Keratinocyte (primary cell): ENCODE data around the gene ERBB4. TPM values are rescaled to one million over a fixed set of nuclear protein-coding genes. Genes with fewer than 3 reads are reported as not detected.

ENCODE experiments used
- DNase-seq: peaks from one replicate; pipeline ENCODE4 v3.0.0-alpha.2; 2011; ENCODE audit warnings: low read depth, missing footprints, low spot score
- FAIRE-seq: peaks from 2 replicates; lab custom pipeline; 2011; peaks lifted over from hg19 to GRCh38; lab: Jason Lieb, UNC
- H2AFZ ChIP-seq: 2 replicates; pipeline ENCODE4 v1.6.0; 2012; ENCODE audit warnings: low read length, control low read depth, inconsistent platforms; ENCODE audit not compliant: control insufficient read depth
- H3K27ac ChIP-seq: 2 replicates; pipeline ENCODE4 v1.5.1; 2011; ENCODE audit warnings: low read length; ENCODE audit not compliant: control insufficient read depth, insufficient read depth
- H3K27me3 ChIP-seq: 3 replicates; pipeline ENCODE4 v1.6.0; 2011; ENCODE audit warnings: low read length; ENCODE audit not compliant: control insufficient read depth, insufficient read depth; ENCODE audit errors: extremely low read depth
- H3K36me3 ChIP-seq, 2 experiments: 2 replicates in 1 of 2; 3 replicates in 1 of 2; pipeline ENCODE4 v1.5.1; 2011; ENCODE audit warnings: low read length in 2 of 2, mild to moderate bottlenecking in 1 of 2; ENCODE audit not compliant: control insufficient read depth in 2 of 2, insufficient read depth in 2 of 2; ENCODE audit errors: extremely low read depth in 1 of 2
- H3K4me1 ChIP-seq: 3 replicates; pipeline ENCODE4 v1.5.1; 2011; ENCODE audit warnings: low read length; ENCODE audit not compliant: control insufficient read depth, insufficient read depth; ENCODE audit errors: extremely low read depth
- H3K4me2 ChIP-seq: 3 replicates; pipeline ENCODE4 v1.6.0; 2011; ENCODE audit warnings: low read depth, low read length; ENCODE audit not compliant: control insufficient read depth, insufficient read depth; ENCODE audit errors: extremely low read depth
- H3K4me3 ChIP-seq, 3 experiments: fragments of 200-600 bp in 1 of 3; sonication (generic) in 1 of 3; 2 replicates in 2 of 3; 3 replicates in 1 of 3; pipeline ENCODE4 v1.5.1; 2011 to 2016; ENCODE audit warnings: low read length in 3 of 3, mild to moderate bottlenecking in 3 of 3, control low read depth in 2 of 3, inconsistent platforms in 1 of 3, low read depth in 1 of 3, mixed read lengths in 1 of 3, mixed run types in 1 of 3, moderate library complexity in 1 of 3; ENCODE audit not compliant: control insufficient read depth in 2 of 3, insufficient read depth in 2 of 3; ENCODE audit errors: extremely low read depth in 1 of 3
- H3K79me2 ChIP-seq: 2 replicates; pipeline ENCODE4 v1.6.0; 2012; ENCODE audit warnings: low read length; ENCODE audit not compliant: control insufficient read depth, insufficient read depth
- H3K9ac ChIP-seq: 3 replicates; pipeline ENCODE4 v1.6.0; 2011; ENCODE audit warnings: low read length; ENCODE audit not compliant: control insufficient read depth, insufficient read depth; ENCODE audit errors: extremely low read depth
- H3K9me1 ChIP-seq: 3 replicates; pipeline ENCODE4 v1.6.0; 2011; ENCODE audit warnings: low read length; ENCODE audit not compliant: control insufficient read depth, insufficient read depth; ENCODE audit errors: extremely low read depth
- H3K9me3 ChIP-seq: 2 replicates; pipeline ENCODE4 v1.5.1; 2012; ENCODE audit warnings: low read depth, low read length; ENCODE audit not compliant: control insufficient read depth
- H4K20me1 ChIP-seq: 3 replicates; pipeline ENCODE4 v1.6.0; 2011; ENCODE audit warnings: low read length; ENCODE audit not compliant: control insufficient read depth, insufficient read depth; ENCODE audit errors: extremely low read depth
- EZH2 ChIP-seq: IDR thresholded peaks from one replicate; pipeline ENCODE4 v1.6.1; 2012; ENCODE audit warnings: inconsistent platforms, mild to moderate bottlenecking, low read length, moderate library complexity
- dilution Hi-C: fragments of 300-500 bp; cut with MboI; formaldehyde crosslinking; loops from one replicate; pipeline ENCODE4 v1.7.0; 2020; ENCODE audit warnings: low sequenced_read_pairs; ENCODE audit not compliant: extremely low pct_ligation_motif_present
- polyA plus RNA-seq, 5 experiments: library from polyadenylated mRNA; depleted of rRNA in 3 of 5; stranded (reverse) in 3 of 5; stranded (forward) in 1 of 5; unstranded in 1 of 5; fragments of >200 nt; gene quantifications; 1 replicate in 1 of 5; 2 replicates in 3 of 5; 3 replicates in 1 of 5; pipeline versions ENCODE4 v1.2.1 to v1.2.3, GENCODE V29; 2011 to 2012; ENCODE audit warnings: missing spikeins in 2 of 5, low read depth in 1 of 5, low replicate concordance in 1 of 5
- TF ChIP-seq, protein P1 (sequence below), 3 experiments: IDR thresholded peaks in 1 of 3; conservative IDR thresholded peaks in 1 of 3; optimal IDR thresholded peaks in 1 of 3; 2 replicates in 2 of 3; 3 replicates in 1 of 3; pipeline versions ENCODE3 to v1.5.1; 2011; ENCODE audit warnings: low read length in 3 of 3, mild to moderate bottlenecking in 3 of 3, moderate library complexity in 2 of 3, control low read depth in 1 of 3, inconsistent platforms in 1 of 3; ENCODE audit not compliant: insufficient read depth in 2 of 3; ENCODE audit errors: extremely low read depth in 1 of 3

ERBB4 gene
- polyA plus RNA-seq, 1 donor (not counting 4 experiments of a cell fraction or from before 2014, with no cell fraction given), result 0.01 TPM

DNA sequence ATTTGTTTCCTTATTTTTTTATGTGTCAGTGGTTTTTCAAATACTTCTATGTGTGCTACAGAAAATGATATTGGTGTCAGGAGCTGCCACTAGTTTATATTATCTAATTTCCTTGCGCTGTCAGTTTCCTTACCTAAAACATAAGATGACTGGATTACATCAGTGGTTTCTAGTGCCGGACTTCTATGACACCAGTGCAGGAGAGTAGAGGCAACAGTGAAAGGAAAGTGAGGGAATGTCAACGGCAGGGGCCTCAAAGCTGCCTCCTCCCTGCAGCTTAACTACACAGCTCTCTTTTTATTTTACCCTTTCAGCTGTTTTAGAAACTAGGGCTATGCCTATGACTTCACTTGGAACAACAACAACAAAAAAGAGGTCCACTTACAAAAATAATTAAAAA lies 6.5 kb downstream of the ERBB4 start:
- Histone ChIP-seq H2AFZ (no peak overlapping the region), H3K9me1 (no peaks in the 10 kb centered on the region), H3K4me3 (no peak overlapping the region), H3K4me1 (peaks cover 10% of the 10 kb centered on the region), H3K36me3 (no peaks in the 10 kb centered on the region), H3K27me3 (peaks cover 17% of the 10 kb centered on the region), H3K79me2 (no peaks in the 10 kb centered on the region), H3K9me3 (no peaks in the 10 kb centered on the region), H4K20me1 (no peaks in the 10 kb centered on the region), H3K9ac (no peak overlapping the region), H3K4me2 (no peak overlapping the region), H3K27ac (no peak overlapping the region)
- DNase-seq, result no peak
- TF ChIP-seq EZH2, result no peak
- TF ChIP-seq, protein P1, sequence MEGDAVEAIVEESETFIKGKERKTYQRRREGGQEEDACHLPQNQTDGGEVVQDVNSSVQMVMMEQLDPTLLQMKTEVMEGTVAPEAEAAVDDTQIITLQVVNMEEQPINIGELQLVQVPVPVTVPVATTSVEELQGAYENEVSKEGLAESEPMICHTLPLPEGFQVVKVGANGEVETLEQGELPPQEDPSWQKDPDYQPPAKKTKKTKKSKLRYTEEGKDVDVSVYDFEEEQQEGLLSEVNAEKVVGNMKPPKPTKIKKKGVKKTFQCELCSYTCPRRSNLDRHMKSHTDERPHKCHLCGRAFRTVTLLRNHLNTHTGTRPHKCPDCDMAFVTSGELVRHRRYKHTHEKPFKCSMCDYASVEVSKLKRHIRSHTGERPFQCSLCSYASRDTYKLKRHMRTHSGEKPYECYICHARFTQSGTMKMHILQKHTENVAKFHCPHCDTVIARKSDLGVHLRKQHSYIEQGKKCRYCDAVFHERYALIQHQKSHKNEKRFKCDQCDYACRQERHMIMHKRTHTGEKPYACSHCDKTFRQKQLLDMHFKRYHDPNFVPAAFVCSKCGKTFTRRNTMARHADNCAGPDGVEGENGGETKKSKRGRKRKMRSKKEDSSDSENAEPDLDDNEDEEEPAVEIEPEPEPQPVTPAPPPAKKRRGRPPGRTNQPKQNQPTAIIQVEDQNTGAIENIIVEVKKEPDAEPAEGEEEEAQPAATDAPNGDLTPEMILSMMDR (optimal IDR thresholded peaks at IDR 0.05 in 1 of 3, IDR thresholded peaks at IDR 0.05 in 1 of 3, conservative IDR thresholded peaks at IDR 0.05 in 1 of 3; ENCODE audit: extremely low read depth in 1 of 3, insufficient read depth in 2 of 3, low read length in 3 of 3), result no peak
- FAIRE-seq, result no peak
- dilution Hi-C loops, result no loop called here

DNA sequence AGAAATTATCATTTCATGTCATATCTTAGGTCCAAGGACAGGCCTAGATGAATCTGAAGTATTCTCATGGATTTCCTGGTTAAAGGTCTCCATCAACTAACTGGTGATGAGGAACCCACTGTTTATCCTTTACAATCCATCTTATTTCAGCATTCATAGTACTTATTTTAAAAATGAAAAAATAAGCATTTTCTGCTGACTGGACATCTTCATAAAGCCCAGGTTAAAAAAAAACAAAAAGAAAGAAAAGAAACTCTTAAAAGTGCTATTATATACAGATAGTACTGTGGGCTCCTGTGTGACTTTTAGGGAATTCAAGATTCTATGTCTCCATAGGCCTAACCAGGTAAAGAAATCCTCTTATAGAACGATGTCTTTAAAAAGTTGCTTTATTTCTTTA lies 7.1 kb downstream of the ERBB4 start:
- peaks cover 11% of the 10 kb centered on the region for H3K27me3 ChIP-seq
- H3K9ac ChIP-seq, result no peak overlapping the region
- no peak overlapping the region for H3K27ac ChIP-seq
- H4K20me1 ChIP-seq, result no peaks in the 10 kb centered on the region
- no peaks in the 10 kb centered on the region for H3K9me3 ChIP-seq
- no peak overlapping the region for H3K4me2 ChIP-seq
- H3K9me1 ChIP-seq, result no peaks in the 10 kb centered on the region
- H3K4me3 ChIP-seq, result no peak overlapping the region
- no peak for FAIRE-seq
- no peak for DNase-seq
- no peak for TF ChIP-seq EZH2
- TF ChIP-seq, protein P1 (optimal IDR thresholded peaks at IDR 0.05 in 1 of 3, IDR thresholded peaks at IDR 0.05 in 1 of 3, conservative IDR thresholded peaks at IDR 0.05 in 1 of 3; ENCODE audit: extremely low read depth in 1 of 3, insufficient read depth in 2 of 3, low read length in 3 of 3), result no peak
- H3K4me1 ChIP-seq, result peaks cover 5% of the 10 kb centered on the region
- no peaks in the 10 kb centered on the region for H3K79me2 ChIP-seq
- H3K36me3 ChIP-seq, result no peaks in the 10 kb centered on the region
- dilution Hi-C loops, result no loop called here
- H2AFZ ChIP-seq, result no peak overlapping the region
